ENCODE data around the gene ASGR1.

The ASGR1 gene

DNA sequence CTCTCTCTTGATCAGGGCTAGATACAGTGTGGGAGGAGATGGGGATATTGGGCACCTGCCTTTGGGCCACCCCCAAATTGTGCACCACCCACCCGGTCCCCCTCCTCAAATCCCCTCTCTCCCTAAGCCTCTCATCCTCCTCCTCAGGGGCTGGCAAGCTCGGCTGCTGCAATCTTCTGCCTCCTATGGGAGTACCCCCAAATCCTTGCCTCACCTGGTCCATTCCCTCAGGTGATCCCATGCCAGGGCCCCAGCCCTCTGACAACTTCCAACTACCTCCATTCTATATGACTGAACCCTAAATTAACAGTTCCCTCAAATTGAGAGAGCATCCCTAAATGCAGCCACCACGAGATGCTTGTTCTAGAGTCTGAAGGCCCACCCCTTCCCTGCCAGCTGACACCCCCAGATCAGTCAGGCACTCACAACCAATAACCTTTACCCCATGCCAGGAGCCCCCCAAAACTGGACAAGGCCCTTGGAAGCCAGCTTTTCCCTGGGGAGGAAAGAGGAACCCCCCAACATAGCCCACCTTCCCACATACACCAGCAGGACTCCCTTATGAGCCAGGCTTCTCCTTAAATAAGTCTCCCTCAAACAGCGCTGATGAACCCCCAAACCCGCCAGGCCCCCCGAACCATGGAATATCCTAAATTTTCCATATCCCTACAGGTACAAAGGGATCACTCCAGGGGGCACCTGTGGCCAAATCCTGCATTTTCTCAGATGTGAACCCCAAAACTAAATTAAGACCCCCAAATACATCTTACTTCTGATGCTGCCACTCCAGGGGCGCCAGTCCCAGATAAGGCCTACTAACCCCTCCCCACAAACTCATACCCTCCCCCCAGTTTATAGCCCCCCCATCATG lies 37.3 kb upstream of the ASGR1 start:
- DNase-seq = no peak

DNA sequence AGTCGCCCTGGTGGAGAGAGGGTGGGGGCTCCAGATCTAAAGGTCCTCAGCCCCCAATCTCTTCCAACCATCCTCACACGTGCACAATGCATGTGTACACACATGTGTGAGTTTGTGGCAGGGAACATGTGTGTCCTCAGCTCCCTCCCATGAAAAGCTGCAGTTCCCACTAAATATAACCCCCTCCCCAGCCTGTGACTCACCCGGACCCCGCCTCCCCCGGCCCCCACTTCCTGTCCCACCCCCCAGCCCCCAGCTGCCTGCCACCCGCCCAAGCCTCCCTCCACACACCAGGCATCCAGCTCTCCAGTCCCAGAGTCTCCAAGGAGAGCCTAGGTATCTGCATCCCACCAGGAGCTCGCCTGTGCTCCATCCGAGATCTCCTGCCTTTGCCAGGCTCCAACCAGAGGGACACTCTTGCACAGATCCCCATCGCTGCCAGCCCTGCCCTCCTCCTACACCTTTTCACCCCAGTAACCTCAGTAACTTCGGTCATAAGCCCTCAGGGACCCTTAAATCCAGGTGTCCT lies 36.5 kb upstream of the ASGR1 start:
- no peak for DNase-seq

DNA sequence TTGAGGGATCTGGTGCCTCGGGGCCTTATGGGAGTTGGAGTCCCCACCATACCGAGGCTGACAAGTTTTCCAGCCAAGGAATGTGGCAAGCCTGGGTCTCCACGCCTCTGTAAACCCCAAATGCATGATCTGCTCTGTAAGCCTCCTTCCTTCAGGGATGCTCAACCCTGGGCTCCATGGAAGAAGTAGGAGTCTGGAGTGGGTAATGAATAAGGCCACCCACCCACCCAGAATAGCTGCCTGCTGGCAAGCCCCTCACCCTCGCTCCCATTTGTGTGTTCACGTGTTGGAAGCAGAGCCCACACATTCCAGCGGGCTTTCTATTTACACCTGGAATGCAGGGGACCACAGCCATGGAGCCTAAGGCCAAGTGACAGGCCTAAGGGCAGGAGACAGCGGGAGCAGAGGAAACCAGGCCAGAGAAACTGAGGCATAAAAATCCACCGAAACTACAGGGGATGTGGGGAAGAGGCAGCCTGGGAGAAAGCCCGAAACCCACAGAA lies 36.0 kb upstream of the ASGR1 start:
- DNase-seq = no peak

DNA sequence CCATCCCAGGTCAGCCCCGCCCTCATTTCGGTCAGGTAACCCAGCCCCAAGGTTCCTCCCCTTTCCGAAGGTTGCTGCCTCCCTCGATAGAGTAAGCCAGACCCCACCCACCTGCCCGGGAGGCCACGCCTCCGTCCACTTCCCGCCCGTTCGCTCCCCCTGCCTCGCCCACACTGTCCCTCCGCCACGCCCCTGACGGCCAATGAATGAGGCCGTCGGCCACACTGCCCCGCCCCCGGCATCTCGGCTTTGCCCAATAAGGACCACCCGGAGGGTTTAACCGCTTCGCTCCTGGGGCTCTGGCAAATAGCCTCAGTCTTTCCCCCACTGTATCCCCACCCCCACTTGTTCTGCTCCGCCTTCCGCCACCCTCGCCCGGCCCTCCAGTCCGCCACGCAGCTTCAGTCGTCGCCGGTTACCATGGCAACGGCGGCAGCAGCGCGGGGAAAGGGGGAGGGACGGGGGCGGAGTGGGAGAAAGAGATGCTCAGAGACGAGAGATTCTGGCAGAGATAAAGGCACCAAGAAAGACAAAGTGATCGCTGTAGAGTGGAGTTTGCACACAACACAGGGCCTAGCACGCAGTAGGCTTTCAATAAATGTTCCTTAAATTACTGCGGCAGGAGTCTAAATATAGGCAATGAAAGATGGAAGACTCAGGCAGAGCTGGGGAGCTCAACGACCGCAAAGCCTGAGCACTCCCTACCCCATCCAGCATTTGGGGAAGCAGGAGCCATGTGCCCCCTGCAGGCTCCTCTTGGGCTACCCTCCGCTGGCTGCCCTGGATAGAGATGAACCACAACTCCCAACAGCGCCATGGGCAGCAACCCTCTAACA lies 35.3 kb upstream of the ASGR1 start:
- peak; percentile 91 to 95 for DNase-seq

DNA sequence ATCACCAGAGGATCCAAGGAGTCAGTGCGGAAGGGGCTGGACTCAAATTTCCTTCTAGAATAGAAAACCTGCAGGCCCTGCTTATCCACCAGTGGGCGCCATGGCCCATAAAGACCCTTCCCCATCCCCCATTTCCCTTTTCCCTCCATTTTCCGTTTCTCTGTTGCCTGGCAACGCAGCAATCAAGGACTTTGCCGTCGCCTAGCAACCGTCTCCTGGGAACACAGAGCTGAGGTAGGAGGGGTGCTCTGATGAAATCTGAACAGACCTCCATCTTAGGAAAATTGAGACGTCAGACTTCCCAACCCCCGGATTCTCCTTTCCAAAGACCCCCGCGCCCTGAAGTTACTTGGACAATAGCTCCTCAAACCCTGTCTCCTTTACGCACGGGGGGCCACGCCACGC lies 34.7 kb upstream of the ASGR1 start:
- peak; percentile 83 to 84 for DNase-seq

DNA sequence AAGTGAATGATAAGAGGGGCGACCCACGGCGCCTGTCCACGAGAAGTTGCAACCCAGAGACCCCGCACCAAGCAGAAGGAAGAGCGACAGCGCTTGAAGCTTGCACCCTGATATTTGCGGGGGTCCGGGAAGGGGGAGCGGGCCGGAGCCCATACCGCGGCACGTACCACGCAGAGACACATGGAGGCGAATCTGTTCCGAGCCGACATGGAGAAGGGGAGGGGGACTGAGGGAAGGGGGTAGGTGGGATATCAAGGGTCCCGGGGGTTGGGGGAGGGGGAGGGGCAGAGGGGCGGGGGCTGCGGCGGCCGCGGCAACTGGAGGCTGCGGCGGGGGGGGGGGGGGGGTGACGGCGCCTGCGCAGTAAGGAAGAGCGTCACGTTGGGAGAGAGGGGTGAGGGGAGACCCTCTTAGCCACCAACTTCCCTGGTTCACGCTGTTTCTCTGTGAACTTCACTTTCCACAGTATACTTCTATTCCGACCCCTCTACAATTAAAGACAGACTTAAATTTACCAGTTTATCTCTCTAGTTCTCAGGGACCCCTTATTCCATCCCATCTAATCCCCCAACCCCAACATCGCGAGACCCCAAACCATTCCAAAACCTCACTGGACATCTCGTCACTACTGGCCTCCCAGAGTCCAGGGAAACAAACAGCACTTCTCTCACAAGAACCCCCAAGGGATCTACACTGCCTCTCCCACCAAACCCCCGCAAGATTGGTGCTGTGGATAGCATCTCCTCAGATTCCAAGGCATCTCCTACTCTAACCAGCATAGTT lies 32.5 kb upstream of the ASGR1 start:
- peak in 1 of 2 experiments; percentile 0 for DNase-seq

DNA sequence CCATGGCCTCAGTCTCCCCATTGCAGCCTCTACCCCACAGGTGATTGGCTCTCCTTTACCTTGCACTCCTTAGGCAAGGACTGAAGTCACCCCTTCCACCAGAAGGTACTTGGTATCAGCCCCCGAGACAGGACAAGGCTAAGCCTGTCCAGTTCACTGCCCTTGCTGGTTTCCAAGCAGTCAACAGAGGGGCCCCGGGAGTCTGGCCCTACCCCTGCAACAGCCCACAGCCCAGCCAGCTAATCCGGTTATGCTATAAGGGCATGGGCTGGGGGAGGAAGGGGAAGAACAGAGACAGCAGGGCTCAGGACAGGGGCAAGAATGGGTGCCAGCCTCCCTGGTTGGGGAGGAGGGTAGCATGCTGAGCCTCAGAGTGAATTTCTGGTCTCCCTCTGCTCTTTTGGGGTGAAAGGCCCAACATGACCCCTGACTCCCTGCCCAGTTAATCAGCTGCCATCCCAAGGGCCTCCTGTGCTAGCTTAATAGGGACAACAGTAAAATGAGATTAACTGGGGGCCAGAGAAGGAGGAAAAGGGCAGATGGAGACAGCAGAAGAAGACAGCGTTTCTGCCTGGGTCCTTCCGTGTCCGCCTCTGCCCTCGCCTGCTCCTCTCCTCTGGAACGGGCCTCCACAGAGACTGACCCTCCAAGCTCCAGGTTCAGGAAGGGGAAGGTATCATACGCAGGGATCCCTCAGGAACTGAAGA lies 29.7 kb upstream of the ASGR1 start:
- DNase-seq = no peak

DNA sequence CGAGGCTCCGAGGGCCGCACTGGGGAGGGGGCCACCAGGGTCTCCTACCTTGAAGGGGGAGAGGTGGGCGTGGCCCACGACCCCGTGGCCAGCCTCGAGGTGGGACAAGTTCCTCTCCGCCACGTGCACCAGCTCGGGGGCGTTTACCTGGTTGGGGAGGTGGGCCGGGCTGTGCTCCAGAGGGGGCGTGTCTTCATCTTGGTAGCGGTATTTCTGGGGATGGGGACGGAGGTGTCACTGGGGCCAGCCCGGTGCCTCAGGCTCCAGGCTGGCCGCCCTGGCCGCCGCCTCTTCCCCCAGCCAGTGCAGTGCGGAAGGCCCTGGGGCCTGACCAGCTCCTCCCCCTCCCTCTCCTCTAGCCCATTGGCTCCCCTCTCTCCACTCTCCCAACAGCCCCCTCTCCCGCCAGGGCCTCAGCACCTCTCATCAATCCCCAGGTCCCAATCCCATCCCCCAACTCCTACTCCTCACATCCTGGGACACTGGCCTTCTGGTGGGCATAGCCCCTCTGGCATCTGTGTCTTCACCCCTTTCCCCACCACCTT lies 28.9 kb upstream of the ASGR1 start:
- DNase-seq = no peak

DNA sequence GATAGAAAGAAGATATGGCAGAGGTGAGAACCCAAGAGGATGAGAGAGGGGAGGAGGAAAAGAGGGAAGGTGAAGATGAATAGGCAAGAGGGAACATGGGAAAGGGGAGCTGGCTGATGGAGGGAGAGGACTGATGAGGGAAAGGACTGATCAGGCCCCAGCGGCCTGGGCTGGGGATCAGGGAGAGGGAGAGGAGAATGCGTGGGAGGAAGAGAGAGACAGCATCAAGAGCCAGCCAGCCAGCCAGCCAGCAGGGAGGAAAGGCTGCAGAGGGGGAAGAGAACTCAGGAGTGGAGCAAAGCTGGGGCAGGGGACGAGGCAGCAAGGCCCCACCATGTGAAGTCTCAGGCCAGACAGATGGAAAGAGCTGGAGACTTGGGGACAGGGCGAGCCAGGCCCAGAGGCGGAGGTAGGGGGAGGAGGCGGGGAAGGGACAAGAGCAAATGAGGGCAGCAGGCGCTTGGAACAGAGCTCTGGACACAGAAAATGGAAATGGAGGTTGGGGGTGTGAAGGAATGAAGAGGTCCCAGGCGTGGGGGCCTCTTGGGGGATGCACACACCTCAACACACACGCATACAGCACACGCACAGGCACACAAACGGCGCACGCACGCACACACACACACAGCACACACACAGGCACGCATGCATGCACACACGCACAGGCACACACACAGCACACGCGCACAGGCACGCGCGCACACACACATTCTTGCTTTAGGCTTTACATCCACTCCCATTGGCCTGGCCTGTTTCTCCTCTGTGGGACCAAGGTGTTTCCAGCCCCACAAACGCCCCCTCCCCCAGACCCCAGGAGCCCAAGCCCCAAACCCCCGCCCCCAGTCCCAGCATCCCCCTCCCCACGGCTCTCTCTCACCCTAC lies 28.2 kb upstream of the ASGR1 start:
- DNase-seq = no peak

DNA sequence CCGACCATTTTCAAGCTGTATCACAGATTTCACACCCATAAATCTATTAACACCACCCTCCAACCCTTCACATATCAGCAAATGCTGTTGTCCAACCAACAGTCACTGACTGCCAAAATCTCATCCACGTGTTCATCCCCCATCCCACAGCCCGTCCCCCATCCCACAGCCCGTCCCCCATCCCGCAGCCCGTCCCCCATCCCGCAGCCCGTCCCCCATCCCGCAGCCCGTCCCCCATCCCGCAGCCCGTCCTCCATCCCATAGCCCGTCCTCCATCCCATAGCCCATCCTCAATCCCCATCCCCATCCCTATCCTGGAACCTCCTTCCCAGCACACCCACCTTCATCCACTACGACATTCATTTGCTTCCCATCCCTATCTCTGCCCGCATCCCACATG lies 26.4 kb upstream of the ASGR1 start:
- no peak for DNase-seq

DNA sequence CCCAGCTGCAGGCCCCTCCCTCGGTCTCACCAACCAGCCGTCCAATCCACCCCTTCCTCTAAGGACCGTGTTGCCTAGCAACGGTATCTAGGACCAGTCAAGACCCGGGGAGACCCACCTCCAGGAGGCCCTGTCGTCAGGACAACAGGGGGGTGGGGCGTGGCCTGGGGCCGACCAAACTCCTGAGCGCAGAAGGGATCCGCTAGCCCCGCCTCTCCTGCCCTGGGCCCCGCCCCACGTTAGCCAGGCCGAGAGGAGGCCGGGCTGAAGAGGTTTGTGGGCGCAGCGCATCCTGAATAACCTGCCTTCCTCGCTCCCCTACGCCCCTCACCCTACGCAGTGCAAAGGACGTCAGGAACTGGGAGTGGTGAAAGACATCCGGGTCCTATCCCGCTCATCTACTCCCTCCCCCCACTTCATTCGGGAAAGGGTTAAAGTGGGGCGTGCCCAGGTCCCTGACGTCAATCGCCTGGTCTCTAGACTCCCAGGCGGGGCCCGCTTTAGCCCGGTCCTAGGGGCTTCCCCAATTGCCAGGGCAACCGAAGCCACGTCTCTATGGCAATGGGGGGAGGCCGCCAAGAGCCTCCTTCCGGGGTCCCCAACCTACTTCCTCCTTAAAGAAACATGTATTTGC lies 25.8 kb upstream of the ASGR1 start:
- DNase-seq = peak; percentile 71 to 81

DNA sequence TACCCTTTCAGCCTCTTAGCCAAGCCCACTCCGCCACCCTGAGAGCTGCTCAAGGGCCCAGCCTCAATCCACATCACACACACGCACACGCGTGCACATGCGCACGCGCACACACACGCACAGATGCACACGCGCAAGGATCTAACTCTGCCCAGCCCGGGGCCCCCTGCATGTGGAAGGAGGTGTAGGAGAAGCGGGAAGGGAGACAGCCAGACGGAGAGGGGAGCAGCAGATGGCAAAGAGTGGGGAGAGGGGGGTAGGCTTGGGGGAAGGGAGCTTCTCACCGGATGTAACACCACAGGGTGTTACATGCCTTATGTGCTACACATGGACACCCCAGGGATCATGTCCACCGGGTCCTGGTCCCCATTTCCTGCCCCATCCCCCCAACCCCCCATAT lies 25.2 kb upstream of the ASGR1 start:
- DNase-seq = peak in 1 of 2 experiments; percentile 29

DNA sequence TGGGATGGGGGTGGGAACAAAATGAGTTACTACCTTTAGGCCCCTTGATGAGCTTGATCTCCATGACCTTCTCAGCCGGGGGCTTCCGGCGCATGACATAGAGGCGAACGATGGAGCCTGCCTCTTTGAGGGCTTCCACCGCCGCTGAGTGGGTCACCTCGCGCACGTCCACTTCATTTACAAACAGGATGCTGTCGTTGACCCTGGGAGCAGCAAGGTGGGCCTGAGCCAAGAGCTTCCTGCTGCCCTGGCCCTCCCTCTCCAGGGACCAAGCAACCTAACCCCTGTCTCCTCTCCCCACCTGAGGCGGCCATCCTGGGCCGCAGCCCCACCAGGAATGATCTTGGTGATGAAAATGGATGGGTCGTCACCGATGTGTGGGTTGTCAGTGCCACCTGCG lies 24.2 kb upstream of the ASGR1 start:
- no peak for DNase-seq

DNA sequence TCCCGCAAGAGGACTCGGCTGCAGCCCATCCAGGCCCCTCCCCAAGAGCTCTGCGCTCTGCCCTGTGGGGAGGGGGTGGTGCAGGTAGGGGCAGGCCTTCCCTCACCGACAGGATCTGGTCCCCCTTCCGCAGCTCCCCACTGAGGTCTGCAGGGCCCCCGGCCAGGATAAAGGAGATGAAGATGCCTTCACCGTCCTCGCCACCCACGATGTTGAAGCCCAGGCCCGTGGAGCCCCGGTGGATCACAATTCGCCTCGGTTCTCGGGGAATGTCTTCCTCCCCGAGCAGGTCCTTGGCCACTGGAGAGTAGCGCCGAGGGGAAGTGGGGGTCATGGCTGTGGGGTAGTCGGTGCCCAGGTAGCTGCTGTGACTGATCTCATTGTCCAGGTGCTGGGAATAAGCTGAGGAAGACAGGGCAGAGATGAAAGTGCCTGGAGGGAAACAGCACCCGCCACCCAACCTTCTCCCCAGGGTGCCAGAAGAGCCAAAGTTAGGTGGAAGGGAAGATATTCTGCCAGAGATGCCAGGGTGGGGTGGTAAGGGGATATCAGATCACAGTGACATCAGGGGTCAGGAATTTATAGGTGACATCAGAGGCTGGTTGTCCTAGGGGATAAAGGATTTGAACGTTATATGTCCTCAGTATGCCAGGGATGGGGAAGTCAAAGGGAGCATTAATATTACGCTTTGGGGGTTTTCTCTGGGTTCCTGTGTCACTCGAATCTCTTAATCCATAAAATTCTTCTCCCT lies 17.7 kb upstream of the ASGR1 start:
- DNase-seq = no peak

DNA sequence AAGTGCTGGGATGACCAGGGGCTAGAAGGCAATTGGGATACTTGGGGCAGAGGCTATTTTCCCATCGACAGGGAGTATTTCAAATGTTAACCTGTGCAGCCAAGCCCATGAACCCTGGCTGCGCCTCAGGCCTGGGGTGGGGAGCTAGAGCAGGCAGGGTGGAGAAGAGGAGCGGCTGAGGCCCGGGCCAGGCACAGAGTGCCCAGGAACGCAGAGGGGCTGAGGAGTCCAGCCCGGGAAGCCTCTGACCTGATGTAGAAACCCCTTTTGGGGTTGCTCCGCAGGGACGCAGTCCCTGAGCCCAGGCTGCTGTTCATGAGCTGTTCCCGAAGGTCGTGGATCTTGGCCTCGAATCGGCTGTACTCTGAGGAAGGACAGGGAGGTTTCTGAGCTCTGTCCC lies 16.8 kb upstream of the ASGR1 start:
- DNase-seq = no peak

DNA sequence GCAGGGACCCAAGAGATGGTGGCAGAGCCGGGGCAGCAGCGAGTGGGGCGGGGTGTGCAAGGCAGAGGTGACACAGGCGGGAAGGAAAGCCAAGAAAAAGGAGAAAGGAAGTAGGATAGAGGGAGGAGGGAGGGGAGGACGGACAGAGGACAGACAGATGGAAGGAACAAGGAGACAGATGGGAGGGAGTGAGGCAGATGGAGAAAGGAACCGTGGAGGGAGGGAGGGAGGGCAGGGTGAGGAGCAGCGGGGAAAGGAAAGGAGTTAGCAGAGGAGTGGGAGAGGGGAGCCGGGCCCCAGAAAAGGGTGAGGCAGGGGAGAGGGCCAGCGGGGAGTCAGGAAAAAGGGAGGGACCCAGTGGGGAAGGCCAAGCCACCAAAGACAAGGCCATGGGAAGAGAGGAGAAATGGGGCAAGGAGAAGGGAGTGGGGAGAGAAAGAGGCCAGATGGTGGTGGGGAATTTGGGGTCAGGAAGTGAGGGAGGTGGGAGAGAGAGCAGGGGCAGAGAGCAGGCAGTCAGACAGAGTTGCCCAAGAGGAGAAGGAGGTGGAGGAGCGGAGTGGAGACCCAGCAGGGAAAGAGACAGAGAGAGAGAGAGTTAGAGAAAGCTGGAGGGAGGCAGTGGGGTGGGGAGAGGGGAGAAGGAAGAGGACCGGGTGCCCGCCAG lies 13.2 kb upstream of the ASGR1 start:
- no peak for DNase-seq

DNA sequence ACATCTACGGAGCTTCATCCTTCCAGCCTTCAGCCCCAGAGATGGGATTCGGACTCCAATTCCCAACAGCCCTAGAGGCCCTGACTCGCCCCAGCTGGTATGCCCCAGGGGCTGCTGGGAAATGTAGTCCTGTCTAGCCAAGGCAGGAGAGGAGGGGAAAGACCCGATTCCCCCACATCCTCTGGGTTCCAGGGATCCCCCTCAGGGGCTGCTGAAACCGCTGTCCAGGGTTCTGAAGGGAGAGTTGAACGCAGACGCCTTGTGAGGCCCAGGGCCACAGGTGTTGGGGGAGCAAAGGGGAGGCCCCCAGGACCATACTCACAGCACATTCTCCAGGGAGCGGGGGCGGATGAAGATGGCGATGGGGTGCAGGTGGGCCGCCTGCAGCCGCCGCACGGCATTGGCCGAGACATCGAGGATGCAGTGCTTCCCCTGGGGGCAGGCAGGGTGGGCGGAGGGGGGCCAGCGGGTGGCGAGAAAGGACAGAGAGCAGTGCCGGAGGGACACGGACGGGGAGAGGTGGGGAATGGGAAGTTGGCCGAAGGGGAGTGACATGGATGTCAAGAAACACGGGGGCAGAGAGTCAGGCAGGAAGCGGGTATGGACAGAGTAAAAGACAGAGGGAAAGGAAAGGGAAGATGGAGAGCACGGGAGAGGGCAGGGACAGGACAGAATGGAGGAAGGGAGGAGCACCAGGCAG lies 12.6 kb upstream of the ASGR1 start:
- no peak for DNase-seq

DNA sequence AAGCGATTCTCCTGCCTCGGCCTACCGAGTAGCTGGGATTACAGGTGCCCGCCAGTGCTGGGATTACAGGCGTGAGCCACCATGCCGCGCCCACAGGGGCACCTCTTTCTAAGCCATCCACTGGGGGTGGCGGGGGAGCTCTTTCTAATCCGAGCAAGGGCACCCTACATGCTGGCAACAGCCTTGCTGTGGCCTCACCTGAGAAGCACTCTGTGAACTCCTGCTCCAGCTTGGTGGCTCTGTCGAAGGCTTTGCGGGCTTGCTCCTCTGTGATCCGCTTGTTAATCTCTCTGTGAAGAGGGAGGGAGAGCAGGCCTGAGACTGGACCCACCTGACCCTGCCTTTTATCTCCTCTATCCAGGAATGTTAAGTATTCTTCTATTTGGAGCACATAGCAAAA lies 11.9 kb upstream of the ASGR1 start:
- DNase-seq = no peak

Measured in NCI-H2081 (cell line).